Activated CD4-positive, alpha-beta T cell treated with anti-CD3 and anti-CD28 coated beads for 1 hour (primary cell): ENCODE measurements around the gene HMOX1.
"Not testable (repeated sequence)": the region's sequence is repeated elsewhere in the genome, so short reads cannot be mapped to it uniquely, and the experiment has no call there.

Experiments used
- DNase-seq: peaks from one replicate; pipeline ENCODE4 v3.0.0-alpha.2; 2020

The HMOX1 gene

DNA sequence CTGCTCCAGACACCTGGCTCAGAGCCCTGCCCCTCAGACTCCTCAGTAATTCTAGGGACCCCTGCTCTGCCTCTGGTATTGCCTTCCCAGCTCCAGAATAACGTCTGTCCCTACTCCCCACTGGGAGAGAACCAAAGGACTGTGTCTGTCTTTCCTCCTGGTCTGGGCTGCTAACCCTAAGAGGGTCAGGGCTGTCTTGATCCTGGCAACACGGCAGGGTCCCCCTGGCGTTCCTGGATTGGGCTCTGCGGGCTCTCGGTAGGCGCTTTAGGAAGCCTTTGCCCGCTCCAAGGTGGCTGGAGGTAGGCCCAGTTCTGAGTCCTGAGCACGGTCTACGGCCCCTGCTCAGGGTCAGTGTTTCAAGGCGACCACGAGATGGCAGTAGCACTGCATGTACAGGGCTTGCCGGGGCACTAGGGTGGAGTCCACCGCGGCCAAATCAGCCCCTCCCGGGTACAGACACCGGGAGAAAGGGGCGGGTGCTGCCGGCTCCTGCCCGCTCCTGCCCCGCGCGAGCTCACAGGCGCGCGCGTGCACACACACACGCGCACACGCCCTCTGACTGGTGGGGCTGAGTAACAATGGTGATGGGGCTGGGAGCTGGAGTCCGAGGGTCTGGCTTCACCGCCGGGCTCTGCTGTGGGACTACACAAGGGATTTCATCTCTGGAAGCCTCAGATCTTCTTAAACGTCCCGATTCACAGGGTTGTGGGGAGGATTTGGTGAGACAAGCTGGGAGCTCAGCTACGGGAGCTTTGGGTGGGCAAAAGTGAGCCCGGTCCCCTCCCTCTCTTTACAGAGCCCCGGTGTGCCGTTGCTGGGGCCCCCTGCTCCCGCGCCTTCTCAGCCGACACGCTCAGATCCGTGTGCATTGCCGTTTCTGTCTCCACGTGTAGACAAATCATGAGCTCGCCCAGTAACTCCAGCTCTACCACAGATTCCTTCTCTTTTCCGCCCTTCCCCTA lies 30.1 kb upstream of the HMOX1 start:
- DNase-seq, result peak; percentile 75

DNA sequence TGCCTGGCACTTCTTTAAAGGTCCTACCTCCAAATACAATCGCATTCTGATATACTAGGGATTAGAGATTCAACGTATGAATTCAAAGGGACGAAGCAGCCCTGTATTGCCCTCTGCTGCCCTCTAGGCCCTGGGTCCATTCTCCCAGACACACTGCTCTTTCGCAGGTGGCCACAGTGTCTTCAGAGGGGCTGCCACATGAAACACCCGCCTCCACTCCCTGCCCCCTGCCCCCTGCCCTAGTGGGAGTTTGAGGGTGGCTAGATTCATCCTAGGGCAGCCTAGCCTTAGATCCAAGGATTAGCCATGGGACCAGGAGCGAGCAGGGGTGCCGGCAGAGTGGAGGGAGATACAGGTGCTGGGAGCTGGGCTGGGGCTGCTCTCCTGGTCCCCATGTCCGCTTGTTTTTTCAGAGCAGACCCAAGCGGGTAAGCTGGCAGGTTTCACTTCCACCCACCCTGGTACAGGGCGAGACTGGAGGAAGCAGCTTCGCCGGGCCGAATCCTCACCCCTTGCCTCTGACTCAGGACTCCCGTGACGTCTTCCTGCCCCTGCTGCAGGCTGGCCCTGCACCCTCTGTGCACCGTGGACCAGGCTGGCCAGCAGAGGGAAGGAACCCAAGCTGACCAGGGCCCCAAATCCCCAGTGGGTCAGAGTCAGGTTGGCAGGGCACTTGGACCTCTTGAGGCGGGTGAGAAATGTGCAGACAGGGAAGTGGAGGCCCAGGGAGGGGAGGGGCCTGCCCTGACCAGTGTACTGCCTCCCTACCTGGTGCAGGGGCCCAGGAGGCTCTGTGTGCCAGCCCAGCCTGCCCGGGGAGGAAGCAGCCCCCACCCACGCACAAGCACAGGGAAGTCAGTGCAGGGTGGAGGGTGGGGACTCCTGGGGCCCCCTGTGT lies 28.4 kb upstream of the HMOX1 start:
- peak; percentile 29 for DNase-seq

DNA sequence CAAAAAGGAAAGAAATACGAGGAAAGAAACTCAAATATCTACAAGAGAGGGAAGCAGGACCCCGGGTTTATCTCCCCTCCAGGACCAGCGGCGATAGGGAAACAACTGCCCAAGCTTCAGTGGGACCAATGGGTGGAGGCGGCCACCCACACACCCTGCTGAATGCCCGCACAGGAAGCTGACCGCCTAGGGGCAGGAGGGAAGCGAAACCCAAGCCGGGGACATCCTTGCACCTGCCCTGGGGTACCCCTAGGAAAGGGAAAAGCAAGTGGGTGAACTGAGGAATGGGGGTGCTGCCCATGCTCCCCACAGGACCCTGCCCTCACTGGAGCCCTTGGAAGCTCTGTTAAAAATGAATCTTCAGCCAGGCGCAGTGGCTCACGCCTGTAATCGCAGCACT lies 27.6 kb upstream of the HMOX1 start:
- no peak for DNase-seq

DNA sequence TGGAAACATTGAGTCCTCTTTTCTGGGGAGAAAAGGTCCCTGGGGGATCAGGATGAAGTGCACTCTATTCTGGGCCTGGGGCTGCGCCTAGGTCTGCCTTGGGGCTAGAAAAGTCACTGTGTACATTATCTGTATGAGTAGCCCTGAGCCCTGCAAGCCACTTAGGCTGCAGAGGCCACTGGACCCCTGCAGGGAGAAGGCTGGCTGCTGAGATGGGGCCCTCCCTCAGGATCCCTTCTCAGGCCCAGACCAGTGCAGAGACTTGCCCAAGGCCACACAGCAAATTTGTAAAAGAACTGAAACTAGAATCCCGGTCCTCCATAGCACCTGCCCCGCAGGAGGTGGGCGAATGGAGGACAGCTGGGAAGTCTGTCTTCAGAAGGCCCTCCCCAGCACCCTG lies 26.8 kb upstream of the HMOX1 start:
- no peak for DNase-seq

DNA sequence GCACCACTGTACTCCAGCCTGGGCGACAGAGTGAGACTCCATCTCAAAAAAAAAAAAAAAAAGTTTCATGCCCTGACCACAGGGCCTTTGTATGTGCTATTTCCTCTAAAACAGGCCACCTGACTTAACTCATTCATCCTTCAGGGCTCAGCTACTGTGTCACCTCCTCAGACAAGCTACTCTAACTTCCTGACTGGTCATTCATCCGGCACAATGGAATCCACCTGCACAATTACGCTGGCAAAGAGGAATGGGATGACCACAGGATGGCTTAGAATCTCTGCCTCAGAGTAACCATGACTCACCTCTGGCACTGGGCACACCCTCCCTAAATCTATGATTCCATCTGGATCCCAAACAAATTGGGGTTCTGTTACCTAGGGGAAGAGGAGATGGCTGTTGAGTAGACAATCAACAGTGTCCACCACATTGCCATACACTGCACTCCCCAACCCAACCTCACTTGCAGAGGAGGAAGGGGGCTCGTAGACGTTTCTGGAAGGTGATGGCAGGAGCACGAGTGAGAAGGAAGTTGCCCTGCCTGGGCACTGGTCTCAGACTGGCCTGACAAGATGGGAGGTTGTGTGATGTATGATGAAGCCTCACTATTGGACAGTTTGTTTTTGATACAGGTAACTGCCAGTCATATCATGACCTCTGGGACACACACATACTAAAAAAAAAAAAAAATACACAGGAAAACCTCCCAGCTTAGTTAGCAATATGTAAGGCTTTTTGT lies 22.8 kb upstream of the HMOX1 start:
- DNase-seq, result no peak

DNA sequence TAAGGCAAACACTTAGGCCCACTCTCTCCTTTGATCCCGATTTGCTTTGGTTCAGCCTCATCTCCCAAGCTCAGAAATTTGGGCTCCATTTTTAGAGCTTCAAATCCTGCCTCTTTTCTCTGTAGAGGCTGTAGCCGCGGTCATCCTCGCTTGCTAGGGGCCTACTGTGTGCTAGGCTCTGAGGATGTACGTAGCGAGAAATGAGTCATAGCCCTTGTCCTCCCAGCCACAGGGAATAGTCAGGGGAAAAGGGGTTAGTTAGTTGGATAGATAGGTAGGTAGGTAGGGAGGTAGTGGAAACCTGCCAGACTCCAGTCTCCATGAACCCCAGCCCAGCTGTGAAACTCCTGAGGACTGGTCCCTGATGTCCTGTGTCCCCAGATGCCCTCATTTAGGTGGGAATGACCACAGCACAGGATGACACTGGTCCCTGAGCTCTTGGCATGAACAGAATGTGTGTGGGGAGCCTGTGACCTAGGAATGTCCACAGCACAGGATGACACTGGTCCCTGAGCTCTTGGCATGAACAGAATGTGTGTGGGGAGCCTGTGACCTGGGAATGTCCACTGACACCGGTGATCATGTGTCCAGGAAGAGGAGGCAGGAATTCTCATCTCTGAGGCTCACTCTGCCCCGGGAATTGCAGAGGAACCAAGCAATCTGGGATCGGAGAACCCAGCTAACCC lies 21.4 kb upstream of the HMOX1 start:
- no peak for DNase-seq

DNA sequence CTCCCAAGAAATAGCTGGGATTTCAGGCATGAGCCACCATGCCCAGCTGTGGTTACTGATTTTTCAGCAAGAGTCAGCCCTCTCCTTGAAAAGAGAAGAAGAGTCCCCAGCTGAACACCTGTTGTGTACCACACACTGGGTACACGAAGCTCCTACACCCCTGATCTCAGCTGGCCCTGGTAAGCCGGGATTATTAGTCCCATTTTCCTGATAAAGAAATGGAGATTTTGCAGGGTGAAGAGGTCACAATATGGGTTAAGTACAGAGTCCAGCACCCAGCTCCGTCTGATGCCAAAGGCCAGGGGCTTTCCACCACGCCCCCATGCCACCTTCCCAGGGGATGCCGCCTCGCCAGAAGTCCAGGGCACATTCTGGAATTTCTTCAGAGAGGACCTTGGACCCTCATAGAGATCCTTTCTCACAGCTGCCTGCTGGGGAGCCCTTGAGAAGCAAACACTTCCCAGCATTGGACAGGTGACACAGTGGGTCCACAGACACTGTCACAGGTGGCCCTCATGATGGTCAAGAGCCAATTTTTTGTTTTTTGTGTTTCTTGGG lies 19.8 kb upstream of the HMOX1 start:
- DNase-seq, result no peak

DNA sequence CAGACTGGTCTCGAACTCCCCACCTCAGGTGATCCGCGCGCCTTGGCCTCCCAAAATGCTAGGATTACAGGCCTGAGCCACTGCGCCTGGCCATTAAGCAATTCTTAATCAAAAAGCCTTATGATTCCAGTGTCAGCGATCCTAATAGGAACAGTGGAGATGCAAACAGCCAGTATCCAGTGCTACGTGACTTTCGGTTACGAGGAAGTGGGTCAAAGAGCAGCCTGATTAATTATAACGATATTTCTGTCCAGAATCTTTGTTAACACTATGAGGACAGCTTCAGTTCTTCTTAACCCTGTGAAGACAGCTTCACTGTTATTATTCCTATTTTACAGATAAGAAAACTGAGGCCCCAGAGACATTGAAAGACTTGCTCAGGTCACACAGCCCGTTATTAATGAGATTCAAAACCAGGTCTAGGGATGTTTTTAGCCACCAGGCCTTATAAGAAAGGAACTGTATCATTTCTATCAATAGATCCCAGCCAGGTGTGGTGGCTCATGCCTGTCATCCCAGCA lies 17.3 kb upstream of the HMOX1 start:
- DNase-seq, result no peak

DNA sequence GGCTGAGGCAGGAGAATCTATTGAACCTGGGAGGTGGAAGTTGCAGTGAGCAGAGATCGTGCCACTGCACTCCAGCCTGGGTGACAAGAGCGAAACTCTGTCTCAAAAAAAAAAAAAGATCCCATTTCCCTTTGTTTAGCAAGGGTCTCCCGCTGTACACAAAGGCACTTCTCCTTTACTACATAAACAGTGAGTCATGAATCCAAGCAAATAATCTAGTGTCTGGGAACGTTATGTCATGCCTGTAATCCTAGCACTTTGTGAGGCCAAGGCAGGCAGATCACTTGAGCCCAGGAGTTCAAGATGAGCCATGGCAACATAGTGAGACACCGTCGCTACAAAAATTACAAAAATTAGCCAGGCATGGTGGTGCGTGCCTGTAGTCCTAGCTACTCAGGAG lies 16.7 kb upstream of the HMOX1 start:
- not testable (repeated sequence) for DNase-seq

DNA sequence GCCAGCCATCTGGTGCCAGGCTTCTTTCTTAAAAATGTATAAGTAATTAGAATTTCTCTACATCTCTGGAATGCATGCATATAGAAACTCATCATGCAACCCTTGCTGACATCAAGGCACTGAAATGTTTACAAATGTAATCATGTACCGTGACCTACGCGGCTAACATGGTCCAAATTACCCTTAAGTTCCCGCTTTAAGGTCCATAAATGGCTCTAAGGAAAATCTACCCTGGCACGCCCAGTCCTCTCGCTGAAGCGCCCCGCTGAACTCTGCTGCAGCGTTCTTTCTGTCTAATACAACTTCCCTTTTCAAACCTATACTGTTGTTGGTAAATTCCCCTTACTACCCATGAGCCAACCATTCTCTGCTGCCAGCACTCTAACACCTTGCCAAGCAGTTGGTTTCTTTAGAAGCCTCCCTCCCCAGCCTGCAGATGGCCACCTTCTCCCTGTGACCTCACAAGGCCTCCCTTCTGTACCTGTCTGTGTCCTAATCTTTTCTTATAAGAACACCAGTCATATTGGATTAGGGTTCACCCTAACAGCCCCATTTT lies 13.5 kb upstream of the HMOX1 start:
- DNase-seq, result no peak

DNA sequence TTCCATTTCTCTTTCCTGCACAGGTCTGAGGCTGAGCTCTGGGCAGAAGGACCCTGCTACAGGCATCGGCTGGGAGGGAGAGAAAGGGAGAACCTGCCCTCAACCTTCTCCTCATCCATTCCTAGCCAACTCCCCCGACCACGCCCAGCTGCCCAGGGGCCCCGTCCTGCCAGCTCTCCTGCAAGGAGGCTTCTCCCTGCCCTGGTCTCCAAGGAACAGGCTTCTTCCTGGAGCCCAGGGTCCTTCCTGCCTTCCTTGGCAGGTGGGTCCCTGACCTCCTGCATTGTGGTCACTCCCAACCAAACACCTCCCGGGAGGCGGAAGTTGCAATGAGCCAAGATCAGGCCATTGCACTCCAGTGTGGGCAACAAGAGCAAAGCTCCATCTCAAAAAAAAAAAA lies 12.5 kb upstream of the HMOX1 start:
- no peak for DNase-seq

DNA sequence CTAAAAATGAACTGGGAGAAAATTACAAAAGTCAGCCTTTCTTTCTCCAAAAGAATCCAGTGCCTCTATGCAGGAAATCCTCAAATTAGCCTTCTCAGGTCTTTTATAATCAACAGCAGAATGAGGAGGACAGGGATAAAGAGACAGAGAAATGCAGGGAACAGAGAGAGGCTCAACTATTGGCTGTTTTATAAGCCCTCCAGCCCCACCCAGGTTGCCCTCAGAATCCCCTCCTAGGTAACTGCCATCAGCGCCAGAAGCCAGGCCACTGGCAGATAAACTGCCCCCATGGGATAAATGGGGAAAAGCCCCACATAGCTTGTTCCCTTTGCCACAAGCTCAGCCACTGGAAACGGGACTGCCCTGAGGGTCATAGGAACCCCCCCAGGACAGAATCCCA lies 10.9 kb upstream of the HMOX1 start:
- DNase-seq, result no peak

DNA sequence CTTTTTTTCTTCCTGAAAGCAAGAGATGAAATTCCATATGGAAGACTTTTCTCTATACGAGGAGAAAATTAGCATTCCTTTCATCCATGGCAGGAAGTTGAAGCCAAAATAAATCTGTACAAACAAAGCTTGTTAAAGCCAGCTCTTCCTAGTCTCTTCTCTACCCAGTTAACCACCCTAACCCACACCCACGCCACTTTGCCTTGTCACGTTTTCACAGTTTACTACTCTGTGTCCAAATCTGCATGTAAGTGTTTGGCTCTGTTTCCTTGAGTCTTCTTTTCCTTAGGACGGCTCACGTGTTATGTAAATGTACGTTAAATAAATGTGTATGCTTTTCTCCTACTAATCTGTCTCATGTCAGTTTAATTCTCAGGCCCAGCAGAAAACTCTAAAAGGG lies 7.1 kb upstream of the HMOX1 start:
- no peak for DNase-seq

DNA sequence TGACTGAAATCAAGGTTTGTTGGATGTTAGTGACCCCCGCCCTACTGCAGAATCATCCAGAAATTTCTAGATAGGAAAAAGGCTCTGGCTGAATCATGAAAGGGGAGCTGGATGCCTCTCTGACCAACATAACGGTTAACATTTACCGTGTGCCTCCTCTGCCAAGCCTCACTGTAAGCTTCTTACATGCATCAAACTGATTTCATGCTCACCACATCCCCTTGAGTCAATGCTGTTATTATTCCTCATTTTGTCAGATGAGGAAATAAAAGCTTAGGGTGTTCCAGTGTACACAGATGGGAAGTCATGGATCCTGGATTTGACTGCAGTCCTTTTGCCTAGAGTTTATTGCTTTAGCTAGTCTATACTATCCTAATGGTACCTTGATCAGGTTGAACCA lies 5.9 kb upstream of the HMOX1 start:
- DNase-seq, result no peak

DNA sequence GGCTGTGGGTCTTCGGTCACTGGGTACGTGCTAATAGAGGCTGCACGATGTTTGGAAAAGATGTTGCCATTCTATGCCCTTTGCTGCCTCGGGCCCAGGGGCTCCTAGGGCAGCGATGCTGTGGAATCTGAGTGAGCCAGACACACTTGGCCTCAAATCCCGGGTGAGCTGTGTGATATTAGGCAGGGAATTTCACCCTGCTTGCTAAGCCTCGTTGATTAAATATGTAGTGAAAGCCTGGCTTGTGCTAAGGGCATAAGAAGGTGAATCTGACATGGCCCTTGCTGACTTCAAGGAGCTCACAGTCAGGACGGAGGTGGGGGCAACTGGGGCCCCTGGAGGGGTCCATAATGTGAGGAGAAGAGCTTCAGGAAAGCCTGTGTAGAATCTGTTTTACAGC lies 5.4 kb upstream of the HMOX1 start:
- no peak for DNase-seq

DNA sequence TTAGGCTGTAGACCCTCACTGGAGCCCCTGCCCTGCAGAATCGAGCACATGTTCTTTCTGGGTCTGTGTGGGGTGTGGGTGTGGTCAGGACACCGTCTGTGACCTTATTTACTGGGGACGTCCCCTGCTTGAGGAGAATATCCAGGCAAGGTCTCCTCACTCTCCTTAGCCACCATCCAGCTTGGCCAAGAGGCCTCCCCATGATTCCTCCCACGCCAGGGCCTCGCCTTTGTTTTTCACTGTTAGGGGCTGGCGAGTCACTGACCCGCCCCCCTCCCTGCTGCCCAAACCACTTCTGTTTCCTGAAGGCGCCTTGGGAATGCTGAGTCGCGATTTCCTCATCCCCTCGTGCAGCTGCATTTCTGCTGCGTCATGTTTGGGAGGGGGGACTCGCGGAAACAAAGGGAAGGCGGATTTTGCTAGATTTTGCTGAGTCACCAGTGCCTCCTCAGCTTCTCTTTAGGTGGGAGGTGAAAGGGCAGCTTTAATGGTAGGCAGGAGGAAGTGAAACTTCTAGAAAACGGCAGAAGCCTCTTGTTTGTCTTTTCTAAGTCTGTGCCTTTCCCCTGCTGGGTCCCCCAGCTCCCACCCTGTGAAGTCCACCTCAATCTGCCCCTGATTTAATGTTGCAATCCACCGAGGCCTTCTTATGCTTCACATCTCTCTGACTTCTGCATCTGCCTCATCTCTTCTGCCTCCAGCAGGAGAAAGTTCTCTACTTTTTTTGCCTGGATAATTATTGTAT lies 4.0 kb upstream of the HMOX1 start:
- no peak for DNase-seq

DNA sequence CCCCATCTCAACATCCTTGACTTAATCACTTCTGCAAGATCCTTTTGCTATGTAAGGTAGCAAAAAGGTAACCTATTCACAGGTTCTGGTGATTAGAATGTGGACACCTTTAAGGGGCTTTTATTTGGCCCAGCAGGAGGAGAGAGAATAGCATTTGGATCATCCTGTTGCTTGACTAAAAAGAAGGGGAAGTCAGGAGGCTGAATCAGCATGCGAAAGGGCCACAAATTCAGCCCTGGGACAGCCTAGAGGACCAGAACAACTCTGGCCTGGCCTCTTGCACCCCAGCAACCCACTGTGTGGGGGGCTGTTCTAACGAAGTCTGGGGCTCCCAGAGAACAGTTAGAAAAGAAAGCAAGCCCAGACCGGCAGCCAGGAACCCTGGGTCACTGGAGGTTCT lies 3.2 kb upstream of the HMOX1 start:
- DNase-seq, result no peak

DNA sequence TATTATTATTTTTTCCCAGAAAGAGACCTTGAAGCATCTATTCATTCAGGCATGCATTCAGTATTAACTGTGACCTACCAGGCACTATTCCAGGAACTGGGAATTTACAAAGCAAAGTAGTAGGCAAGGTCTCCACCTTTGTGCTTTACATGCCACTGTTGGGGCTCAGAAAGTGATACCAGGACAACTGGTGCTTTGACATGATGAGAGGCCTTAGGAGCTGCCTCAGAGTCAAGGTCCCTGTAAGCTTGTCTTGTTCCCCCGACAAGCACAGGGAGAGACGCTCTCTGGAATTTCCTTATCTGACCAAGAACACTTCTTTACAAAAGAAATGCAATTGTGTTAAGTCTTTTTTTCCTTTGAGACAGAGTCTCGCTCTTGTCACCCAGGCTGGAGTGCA lies 2.3 kb upstream of the HMOX1 start:
- no peak for DNase-seq

DNA sequence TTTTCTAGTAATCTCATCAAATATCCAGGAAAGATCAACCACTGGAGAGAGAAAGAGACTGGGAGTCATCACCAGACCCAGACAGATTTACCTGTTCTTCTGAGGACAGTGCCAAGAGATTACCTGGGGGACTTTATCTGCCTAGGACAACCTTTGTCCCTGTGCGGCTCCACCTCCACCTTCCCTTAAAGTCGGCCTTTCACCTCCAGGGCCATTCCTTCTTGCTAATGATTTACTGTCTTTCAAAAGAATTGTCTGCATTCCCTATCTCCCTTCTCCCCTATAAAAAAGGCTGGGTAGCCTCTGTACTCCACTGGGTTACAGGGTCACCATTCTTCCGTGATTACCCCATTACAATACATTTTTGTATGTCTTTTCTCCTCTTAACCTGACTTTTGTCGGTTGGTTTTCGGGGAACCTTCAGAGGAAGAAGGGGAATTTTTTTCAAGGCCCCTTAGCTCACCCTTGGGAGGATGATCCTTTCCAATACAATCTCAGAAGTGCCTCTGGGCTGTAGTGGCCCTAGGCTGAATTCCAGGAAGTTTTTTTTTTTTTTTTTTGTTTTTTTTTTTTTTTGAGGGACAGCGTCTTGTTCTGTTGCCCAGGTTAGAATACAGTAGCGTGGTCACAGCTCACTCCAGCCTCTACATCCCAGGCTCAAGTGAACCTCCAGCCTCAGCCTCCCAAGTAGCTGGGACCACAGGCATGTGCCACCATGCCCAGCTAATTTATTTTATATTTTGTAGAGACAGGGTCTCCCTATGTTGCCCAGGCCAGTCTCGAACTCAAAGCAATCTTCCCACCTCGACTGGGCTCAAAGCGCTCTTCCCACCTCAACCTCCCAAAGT lies 1.5 kb upstream of the HMOX1 start:
- DNase-seq, result no peak

DNA sequence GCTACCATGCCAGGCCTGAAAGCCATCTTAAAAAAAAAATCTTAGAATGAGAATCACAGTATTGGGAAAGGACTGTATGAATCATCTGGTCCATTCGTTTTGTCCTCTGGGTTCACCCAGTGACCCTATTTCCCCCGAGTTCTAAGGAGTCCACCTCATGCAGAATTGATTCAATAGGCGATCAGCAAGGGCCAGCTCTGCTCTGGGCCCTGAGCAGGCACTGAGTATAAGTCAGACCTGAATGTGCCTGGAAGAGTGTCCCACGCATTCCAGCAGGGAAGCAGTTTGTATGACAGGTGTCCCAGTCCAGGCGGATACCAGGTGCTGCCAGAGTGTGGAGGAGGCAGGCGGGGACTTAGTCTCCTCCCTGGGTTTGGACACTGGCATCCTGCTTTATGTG lies 883 bp upstream of the HMOX1 start:
- no peak for DNase-seq
